DMS53 treated with DMSO at 0.1 percent for 48 hours (cell line): ENCODE measurements around the gene NR1H2.
A peak's percentile ranks its signal among the peaks of the same experiment; 100 is the strongest.
"Not testable (repeated sequence)": the region's sequence is repeated elsewhere in the genome, so short reads cannot be mapped to it uniquely, and the experiment has no call there.

Experiments
- DNase-seq: peaks from one replicate; lab custom pipeline; 2025; ENCODE audit not compliant: unreplicated experiment; lab: John Stamatoyannopoulos, UW

The NR1H2 gene

GRCh38 chr19:50344661-50345318, 31.5 kb upstream of the NR1H2 start:
- no peak for DNase-seq

GRCh38 chr19:50347089-50347581, 29.1 kb upstream of the NR1H2 start:
- DNase-seq = not testable (repeated sequence)

GRCh38 chr19:50349277-50350057, 26.8 kb upstream of the NR1H2 start:
- DNase-seq = no peak

- no peak for DNase-seq
Measured at GRCh38 chr19:50352242-50352641, 24.0 kb upstream of the NR1H2 start.

- not testable (repeated sequence) for DNase-seq
Measured at GRCh38 chr19:50353487-50353880, 22.8 kb upstream of the NR1H2 start.

GRCh38 chr19:50356691-50357177, 19.5 kb upstream of the NR1H2 start:
- DNase-seq = no peak

- DNase-seq = peak; percentile 48
Measured at GRCh38 chr19:50357178-50358100, 18.8 kb upstream of the NR1H2 start.

GRCh38 chr19:50358483-50359327, 17.6 kb upstream of the NR1H2 start:
- DNase-seq = no peak

GRCh38 chr19:50359328-50359818, 16.9 kb upstream of the NR1H2 start:
- DNase-seq = no peak

GRCh38 chr19:50361290-50362029, 14.8 kb upstream of the NR1H2 start:
- no peak for DNase-seq

GRCh38 chr19:50362030-50362412, 14.2 kb upstream of the NR1H2 start:
- no peak for DNase-seq

- DNase-seq = no peak
Measured at GRCh38 chr19:50362656-50363424, 13.4 kb upstream of the NR1H2 start.

- DNase-seq = no peak
Measured at GRCh38 chr19:50365434-50366306, 10.6 kb upstream of the NR1H2 start, which contains the start of gene NAPSA. Gene NAPSA, minus strand, starts transcription at chr19:50365639. Its CDS starts 18 bp downstream, at chr19:50365621.

- peak; percentile 36 for DNase-seq
Measured at GRCh38 chr19:50368649-50369570, 7.3 kb upstream of the NR1H2 start.

- no peak for DNase-seq
Measured at GRCh38 chr19:50371914-50372475, 4.3 kb upstream of the NR1H2 start.

GRCh38 chr19:50377051-50377461, 799 bp downstream of the NR1H2 start:
- DNase-seq = no peak
